ENCODE results near the gene CTNNAL1.

CTNNAL1 gene

DNA sequence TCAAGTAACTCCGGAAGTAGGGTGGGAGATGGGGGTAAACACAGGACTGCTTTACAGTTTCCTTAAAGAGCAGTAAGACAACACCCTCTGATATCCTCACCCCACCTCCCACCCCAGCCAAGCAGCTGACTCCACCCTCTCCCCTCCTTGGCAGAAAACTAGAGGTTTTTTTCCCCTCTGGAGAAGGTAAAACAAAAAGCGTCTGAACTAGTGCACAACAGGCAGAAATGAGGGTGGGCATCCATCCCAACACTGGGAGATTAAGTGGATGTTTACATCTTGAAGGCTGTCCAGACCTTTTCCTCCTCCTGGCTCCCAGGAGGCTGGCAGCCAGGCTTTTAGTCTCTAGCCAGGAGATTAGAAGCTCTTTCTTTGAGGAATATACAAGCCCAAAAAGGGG lies 13.9 kb upstream of the CTNNAL1 start:
- no peak for DNase-seq

DNA sequence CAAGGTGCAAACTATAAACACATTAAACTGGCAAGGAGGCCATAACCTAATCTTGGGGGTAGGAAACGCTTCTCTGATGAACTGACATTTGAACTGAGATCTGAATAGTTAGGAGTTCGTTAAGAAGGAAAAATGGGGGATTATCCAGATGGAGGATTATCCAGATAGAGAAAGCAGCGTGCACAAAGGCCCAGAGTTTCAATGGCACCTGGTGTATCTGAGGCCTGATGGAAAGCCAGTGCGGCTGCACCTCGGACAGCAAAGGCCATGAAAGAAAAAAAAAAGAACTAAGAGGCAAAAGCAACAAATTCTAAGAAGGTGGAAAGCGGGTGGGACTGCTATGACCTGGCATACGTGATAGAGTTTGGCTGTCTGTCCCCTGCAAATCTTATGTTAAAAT lies 13.0 kb upstream of the CTNNAL1 start:
- DNase-seq = no peak

DNA sequence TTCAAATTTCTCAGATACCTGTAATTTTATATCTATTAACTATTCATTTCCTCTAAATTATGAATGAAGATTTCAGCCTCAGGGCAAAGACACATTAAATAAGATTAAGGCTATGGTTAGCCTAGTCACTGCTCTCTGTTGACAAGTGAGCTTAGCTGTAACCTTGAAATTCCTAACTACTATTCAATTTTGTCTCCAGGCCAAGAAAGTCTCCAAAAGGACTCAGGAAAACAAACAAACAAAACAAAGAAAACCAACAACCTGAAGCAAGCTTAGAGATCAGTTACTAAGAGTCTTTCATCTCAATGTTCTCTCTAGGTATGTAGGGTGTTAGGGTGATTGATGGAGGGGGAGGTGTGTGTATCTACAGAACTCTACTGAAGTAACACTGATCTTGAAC lies 9.6 kb upstream of the CTNNAL1 start:
- DNase-seq = no peak

DNA sequence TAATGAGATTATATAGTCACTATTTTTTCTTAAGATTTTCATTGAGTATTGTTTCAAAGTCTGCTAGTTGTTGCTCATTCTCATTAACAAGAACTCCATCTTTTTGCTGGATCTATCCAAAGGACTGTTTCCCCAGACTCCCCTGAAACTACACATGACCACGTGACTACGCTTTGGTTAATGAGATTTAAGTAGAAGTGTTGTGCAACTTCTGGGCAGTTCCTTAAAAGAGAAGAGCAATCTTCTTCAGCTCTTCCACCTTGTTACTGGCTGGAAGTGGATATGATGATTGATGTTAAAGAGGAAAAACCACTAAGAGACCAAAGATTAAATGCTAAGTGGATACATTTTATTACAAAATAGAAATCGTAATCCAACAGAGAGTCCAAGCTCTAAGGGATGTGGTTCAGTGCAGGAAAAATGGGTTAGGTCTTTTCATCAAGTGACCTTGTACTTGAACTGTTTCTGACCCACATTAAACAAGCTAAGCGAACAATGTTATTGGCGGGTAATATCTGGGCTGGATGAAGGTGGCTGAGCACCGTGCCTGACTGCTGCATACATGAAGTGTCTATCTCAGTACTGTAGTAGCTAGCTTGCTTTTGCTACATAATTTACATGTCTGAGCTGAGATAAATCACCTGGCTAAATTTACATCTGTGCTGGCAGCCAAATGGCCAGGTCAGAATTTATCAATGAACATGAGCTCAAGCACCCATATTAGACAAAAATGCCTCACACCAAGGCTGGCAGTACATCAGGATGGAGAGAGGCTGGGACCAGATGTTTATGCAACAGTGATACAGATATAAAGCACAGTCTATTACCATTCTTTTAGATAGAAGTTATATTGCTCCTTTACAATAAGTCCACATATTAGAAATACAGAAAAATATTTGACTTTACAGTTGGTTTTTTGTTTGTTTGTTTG lies 7.5 kb upstream of the CTNNAL1 start:
- DNase-seq = no peak

DNA sequence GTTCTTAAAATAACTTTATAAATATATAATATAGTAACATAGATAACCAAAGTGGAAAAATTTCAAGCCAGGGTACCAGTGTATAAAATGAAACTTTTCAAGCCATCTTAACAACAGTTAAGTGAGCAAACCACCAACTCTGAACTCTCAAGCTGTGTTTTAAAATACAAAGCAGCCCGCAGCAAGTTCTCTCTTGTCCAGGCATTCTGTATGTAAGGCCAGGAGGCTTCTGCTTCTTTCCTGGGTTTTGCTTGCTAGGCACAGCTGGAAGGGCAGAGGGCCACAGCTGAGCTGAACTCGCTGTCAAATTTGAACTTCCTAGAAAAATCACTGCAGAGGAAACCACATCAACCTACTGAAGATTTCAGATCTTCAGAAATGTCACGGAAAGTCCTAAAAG lies 6.8 kb upstream of the CTNNAL1 start:
- DNase-seq = no peak

GRCh38 chr9:109019420-109019819 lies 6.1 kb upstream of the CTNNAL1 start:
- DNase-seq = no peak

GRCh38 chr9:109017493-109017892 lies 4.2 kb upstream of the CTNNAL1 start:
- DNase-seq = no peak

DNA sequence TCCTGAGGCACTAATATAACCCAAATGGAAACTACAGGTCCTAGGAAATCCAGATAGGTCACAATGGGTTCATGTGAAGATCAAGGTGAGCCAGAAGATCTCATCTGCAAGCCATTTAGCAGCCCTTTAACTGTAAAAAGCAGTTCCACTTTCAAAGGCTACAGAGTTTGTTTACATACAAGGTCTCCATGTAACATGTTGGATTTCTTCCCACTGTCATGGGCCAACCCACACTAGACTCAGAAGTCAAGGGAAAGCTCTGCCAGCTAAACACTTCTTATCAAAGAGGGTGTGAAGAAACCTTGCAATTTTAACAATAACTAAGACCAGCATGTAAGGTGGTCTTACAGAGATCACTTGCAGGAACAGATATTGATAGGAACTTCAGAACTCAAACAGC lies 3.8 kb upstream of the CTNNAL1 start:
- DNase-seq = no peak

DNA sequence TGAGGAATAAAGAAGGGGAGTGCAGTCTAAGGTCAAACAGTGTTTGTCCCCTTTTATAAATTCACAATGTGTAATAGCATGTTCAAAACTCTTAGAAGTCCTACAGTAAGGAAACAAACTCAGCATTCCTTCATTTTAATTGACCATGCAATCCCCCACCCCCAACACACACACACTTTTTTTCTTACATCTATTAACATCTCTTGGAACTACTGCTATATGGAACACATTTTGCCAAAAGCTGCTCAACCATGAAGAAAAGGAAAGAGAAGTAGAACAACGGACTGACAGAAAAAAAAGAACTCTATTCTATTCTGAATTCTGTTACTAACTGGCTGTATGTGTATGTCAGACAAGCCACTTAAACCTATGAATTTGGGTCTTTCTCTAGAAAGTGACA lies 2.8 kb upstream of the CTNNAL1 start:
- no peak for DNase-seq

DNA sequence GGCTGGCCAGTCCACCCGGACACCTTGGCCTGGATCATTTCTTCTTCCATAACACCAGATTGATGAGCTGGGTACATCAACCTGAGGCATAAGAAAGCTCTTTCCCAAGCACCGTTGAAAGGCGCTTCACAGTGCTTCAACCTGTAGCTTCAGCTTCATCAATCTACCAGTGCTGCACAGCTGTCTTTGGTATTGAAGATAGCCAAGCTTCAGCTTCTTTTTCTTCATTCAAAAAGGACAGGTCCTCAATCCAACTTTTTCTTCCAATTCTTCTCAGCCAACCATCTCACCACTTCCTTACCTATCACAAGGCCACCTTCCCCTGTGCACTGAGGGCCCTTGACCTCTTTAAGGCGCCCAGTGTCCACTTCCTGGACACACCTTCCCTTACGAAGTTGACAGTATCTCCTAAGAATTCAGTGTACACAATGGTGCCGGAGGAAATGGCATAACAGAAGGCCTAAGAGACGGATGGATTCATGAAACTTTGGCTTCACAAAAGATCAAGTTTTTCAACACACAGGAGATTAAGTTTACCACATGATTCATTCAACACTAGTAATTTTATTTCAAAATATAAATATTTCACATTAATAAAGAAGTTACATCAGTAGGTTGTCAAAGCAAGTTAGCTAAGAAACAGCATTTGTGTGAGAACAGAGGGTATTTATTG lies 1.4 kb upstream of the CTNNAL1 start:
- no peak for DNase-seq

- no peak for DNase-seq
Observed at GRCh38 chr9:109013679-109014607, 644 bp upstream of the CTNNAL1 start.

DNA sequence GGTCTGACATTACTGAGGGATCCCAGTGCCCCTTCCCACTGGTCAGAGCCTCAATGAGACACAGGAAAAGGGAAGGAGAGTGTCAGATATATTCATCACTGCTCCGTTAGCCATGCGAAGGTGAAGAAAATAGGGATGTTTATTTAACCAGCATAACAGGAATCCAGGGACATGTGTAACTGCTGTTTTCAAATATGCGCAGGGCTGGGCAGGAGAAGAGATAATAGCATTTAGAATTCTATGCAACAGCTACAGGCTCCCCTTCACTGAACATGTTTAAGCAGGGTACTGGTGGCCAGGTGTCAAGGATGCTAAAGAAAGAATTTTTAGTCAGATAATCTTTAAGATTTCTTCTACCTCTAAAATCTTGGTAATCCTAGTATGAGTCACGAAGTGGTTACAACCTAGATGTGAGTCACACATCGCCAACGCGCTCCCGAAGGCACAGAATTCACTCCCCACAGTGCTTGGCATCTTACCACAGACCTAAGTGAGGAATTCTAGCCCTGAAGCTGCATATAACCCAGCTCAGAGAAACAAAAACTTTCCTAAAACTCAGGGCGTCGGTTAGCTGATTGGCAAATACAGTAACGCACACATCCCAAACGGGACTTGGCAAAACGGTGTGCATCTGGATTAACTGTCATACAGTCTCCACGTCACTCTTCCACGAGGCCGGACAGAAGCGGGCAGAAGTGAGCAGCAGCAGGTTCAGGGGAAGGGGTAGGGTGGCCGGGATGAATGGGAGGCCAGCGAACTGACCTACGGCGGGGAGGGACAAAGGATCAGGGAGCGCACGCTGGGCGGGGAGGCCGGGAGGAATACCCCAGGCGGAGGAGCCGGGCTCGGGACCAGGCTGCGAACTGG lies 1.1 kb downstream of the CTNNAL1 start:
- DNase-seq = no peak

- no peak for DNase-seq
Observed at GRCh38 chr9:109011231-109011671, 2.0 kb downstream of the CTNNAL1 start.

GRCh38 chr9:109010746-109011145 lies 2.6 kb downstream of the CTNNAL1 start:
- no peak for DNase-seq

GRCh38 chr9:109005678-109006077 lies 7.6 kb downstream of the CTNNAL1 start:
- DNase-seq = no peak

GRCh38 chr9:109003116-109003515 lies 10.2 kb downstream of the CTNNAL1 start:
- DNase-seq = no peak

DNA sequence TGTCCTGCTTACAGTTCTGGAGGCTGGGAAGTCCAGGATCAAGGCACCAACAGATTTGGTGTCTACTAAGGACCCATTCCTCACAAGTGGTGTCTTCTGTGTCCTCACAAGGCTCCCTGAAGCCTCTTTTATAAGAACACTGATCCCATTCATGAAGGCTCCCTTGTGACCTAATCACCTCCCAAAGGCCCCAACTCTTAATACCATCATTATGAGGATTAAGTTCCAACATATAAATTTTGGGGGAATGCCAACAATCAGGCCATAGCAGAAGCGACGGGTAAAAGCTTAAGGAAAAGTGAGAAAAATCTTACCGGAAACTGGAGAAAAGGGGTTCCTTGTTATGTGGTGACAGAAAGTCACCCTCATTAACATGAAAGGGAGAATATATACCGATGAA lies 11.2 kb downstream of the CTNNAL1 start:
- no peak for DNase-seq

GRCh38 chr9:109001275-109001676 lies 12.0 kb downstream of the CTNNAL1 start:
- DNase-seq = no peak

GRCh38 chr9:108997112-108997511 lies 16.2 kb downstream of the CTNNAL1 start:
- DNase-seq = no peak

DNA sequence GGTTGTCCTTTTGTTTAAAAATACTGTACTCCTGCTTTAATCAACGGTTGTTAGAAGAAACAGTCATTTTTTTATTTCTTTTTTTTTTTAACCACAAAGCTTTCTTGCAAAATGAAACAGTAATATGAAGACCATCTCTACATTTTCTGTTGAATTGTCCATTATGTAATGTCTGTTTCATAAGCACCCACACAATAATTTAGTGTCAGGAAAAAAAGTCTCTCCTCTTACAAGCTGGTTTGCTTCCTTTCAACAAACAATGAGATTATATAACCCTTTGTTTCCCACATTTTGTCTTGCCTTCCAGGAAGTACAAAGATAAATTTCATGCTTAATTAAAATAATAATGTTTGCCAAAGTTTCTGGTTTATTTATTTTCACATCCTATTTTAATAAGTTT lies 16.7 kb downstream of the CTNNAL1 start:
- DNase-seq = no peak

DNA sequence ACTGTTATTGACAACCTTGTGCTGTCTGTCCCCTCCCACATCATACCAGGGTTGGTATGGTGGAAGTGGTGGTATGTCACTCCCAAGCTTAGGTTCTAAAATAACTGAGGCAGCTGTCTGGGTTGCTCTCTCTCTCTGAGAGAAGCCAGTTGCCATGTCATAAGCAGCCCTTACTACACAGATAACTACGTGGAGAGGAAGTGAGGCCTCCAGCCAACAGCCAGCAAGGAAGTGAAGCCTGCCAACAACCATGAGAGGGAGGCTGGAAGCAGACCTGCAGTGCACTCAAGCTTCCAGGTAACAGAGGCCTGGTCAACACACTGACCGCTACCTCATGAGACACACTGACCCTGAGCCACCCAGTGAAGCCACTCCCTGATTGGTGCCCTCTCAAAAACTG lies 18.6 kb downstream of the CTNNAL1 start:
- no peak for DNase-seq

- DNase-seq = no peak
Observed at GRCh38 chr9:108991479-108991878, 21.8 kb downstream of the CTNNAL1 start.
